A673 (cell line): Measurements from ENCODE around the gene ZNF296. TPM values are rescaled to one million over a fixed set of nuclear protein-coding genes. Genes with fewer than 3 reads are reported as not detected.
"Not testable (repeated sequence)": the region's sequence is repeated elsewhere in the genome, so short reads cannot be mapped to it uniquely, and the experiment has no call there.

Experiments
- BruUV-seq: library from RNA; stranded (reverse); fragments of 400-500 nt; replicated peaks from 2 replicates; lab custom pipeline; 2021; lab: Mats Ljungman, UMichigan
- CTCF ChIA-PET: fragments of 300-600 bp; sonication (Branson Sonifier 250); formaldehyde crosslinking; loops from one replicate; lab custom pipeline; 2022; ENCODE audit warnings: antibody characterized with exemption; lab: Charles Lee
- POLR2A ChIA-PET: fragments of 300-600 bp; sonication (Branson Sonifier 250); formaldehyde crosslinking; loops from one replicate; lab custom pipeline; 2022; ENCODE audit warnings: antibody characterized with exemption; ENCODE audit not compliant: low non-redundant PET; lab: Charles Lee
- DNase-seq: peaks from one replicate; pipeline ENCODE4 v3.0.0-alpha.2; 2015; ENCODE audit warnings: low spot score
- H3K27ac ChIP-seq: fragments of 200-600 bp; sonication (generic); 2 replicates; pipeline ENCODE4 v1.5.1; 2016; ENCODE audit warnings: mixed run types, low read depth, mild to moderate bottlenecking, mixed read lengths, antibody characterized with exemption, low read length; ENCODE audit not compliant: poor library complexity, severe bottlenecking
- H3K27me3 ChIP-seq: fragments of 200-600 bp; sonication (generic); replicated peaks from 2 replicates; pipeline ENCODE4 v1.6.1; 2017; ENCODE audit warnings: mixed run types, low read depth, mild to moderate bottlenecking, mixed read lengths, antibody characterized with exemption, low read length; ENCODE audit not compliant: insufficient read depth, poor library complexity
- H3K36me3 ChIP-seq: fragments of 200-600 bp; sonication (generic); 2 replicates; pipeline ENCODE4 v1.6.1; 2016; ENCODE audit warnings: mixed run types, mild to moderate bottlenecking, mixed read lengths, antibody characterized with exemption, low read length; ENCODE audit not compliant: insufficient read depth, poor library complexity, severe bottlenecking
- H3K4me1 ChIP-seq: fragments of 200-600 bp; sonication (generic); 2 replicates; pipeline ENCODE4 v1.6.1; 2017; ENCODE audit warnings: mixed run types, mild to moderate bottlenecking, mixed read lengths, antibody characterized with exemption, low read length; ENCODE audit not compliant: insufficient read depth, poor library complexity, severe bottlenecking
- H3K4me3 ChIP-seq: fragments of 200-600 bp; sonication (generic); 2 replicates; pipeline ENCODE4 v1.5.1; 2016; ENCODE audit warnings: low read depth, mixed run types, mild to moderate bottlenecking, mixed read lengths, low read length; ENCODE audit not compliant: poor library complexity, severe bottlenecking
- H3K9me3 ChIP-seq: fragments of 200-600 bp; sonication (generic); 2 replicates; pipeline ENCODE4 v1.6.1; 2016; ENCODE audit warnings: mixed run types, low read depth, mild to moderate bottlenecking, mixed read lengths, antibody characterized with exemption, low read length; ENCODE audit not compliant: poor library complexity, severe bottlenecking
- EZH2 ChIP-seq: fragments of 200-600 bp; sonication (generic); IDR thresholded peaks from 2 replicates; pipeline ENCODE4 v1.6.1; 2017; ENCODE audit warnings: borderline replicate concordance, low read depth, mild to moderate bottlenecking, mixed read lengths, antibody characterized with exemption, low read length; ENCODE audit not compliant: poor library complexity, severe bottlenecking
- intact Hi-C: fragments of 100-400 bp; cut with micrococcal nuclease; formaldehyde crosslinking; loops from one replicate; pipeline ENCODE4 v1.10.0; 2022; ENCODE audit not compliant: unreplicated experiment
- total RNA-seq: library from RNA; stranded (reverse); gene quantifications from 2 replicates; pipeline ENCODE4 v1.2.3, GENCODE V29; 2021
- TF ChIP-seq, protein P1 (sequence below): fragments of 300-800, 200-600 bp; sonication (generic); conservative IDR thresholded peaks from 2 replicates; pipeline ENCODE4 v1.5.1; 2017; ENCODE audit warnings: low read depth, mild to moderate bottlenecking, antibody characterized with exemption, low read length, moderate library complexity, mixed read lengths

ZNF296 gene
- total RNA-seq, 1 experiment from 2014 or later: 3.0 TPM

DNA sequence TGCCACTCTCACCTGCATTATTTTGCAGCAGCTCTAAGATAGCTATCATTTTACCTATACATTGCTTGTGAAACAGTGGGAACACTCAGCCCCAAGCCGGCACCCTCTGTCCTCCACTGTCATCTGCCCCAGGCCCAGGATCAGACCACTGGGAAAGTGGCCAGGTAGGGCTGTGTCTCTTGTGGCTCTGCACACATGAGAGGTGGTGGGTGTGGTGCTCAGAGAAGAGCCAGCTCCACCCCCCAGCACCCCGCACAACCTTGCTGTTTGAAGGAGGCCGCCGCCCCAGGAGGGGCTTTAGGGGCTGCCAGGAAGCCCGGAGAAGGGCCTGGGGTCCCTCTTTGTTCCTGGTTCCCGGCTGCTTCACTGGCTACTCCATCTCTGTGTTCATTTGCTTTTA, 43.3 kb upstream of the ZNF296 start:
- H3K9me3 ChIP-seq: no peaks in the 10 kb centered on the region
- intact Hi-C loops: no loop called here
- ChIA-PET POLR2A (no interaction called here), CTCF (interaction anchor here (0.7 kb wide), 1 partner anchor 350 kb away, joined by 5 read pairs; no protein-coding TSS in a partner anchor)
- BruUV-seq: no TSS peak
- no peak for TF ChIP-seq EZH2
- TF ChIP-seq, protein P1, sequence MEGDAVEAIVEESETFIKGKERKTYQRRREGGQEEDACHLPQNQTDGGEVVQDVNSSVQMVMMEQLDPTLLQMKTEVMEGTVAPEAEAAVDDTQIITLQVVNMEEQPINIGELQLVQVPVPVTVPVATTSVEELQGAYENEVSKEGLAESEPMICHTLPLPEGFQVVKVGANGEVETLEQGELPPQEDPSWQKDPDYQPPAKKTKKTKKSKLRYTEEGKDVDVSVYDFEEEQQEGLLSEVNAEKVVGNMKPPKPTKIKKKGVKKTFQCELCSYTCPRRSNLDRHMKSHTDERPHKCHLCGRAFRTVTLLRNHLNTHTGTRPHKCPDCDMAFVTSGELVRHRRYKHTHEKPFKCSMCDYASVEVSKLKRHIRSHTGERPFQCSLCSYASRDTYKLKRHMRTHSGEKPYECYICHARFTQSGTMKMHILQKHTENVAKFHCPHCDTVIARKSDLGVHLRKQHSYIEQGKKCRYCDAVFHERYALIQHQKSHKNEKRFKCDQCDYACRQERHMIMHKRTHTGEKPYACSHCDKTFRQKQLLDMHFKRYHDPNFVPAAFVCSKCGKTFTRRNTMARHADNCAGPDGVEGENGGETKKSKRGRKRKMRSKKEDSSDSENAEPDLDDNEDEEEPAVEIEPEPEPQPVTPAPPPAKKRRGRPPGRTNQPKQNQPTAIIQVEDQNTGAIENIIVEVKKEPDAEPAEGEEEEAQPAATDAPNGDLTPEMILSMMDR: no peak
- no peak for DNase-seq
- H3K27me3 ChIP-seq: no peaks in the 10 kb centered on the region
- H3K4me3 ChIP-seq: no peak overlapping the region
- H3K36me3 ChIP-seq: no peaks in the 10 kb centered on the region
- H3K27ac ChIP-seq: no peak overlapping the region
- peaks cover 19% of the 10 kb centered on the region for H3K4me1 ChIP-seq

DNA sequence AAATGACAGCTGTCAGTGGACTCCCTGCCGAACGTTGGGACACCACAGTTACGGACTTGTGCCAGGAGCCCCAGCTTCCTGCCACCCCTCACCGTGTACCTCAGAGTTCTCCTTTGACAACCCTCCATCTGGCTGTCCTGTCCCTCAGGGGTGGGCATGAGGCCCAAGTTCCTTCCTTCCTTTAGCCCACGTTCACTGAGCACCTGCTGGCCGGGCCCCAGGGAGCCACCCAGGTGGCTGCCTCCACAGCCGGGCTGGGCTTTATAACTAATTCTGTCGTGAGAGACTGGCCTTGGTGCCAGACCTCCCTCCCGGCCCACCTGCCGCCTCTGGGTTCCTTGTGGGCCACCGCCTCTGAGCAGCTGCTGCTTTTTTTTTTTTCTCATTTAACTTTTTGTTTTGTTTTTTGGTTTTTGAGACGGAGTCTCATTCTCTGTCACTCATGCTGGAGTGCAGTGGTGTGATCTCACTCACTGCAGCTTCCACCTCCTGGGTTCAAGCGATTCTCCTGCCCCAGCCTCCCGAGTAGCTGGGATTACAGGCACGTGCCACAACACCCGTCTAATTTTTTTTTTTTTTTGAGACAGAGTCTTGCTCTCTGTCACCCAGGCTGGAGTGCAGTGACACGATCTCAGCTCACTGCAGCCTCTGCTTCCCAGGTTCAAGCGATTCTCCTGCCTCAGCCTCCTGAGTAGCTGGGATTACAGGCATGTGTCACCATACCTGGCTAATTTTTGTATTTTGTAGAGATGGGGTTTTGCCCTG, 42.5 kb upstream of the ZNF296 start:
- BruUV-seq, H3K36me3 ChIP-seq, H3K4me3 ChIP-seq, POLR2A ChIA-PET, H3K9me3 ChIP-seq, H3K27ac ChIP-seq, intact Hi-C loops, DNase-seq, H3K27me3 ChIP-seq: not testable (repeated sequence)
- peaks cover 15% of the 10 kb centered on the region for H3K4me1 ChIP-seq
- CTCF ChIA-PET: interaction anchor here (0.6 to 0.7 kb wide), 2 partner anchors 208 to 351 kb away, joined by 3 to 5 read pairs; no protein-coding TSS in a partner anchor

DNA sequence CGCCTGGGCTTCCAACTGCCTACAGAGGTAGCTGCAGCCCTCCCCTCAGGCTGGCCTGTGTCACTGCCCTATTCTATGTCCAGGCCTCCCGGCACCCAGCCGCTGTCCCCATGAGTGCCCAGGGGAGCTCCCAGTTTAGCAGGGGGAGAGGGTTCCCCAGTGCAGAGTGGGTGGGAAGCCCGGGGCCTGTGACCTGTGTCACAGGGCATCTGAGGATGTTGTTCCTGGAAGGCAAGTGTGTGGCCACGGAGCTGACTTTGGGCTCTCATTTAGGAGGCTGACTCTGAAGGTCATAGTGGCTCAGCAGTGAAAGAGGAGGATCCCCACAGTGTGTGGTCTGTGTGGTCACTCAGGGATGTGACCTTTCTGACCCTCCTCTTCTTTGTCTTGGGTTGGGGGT, 41.8 kb upstream of the ZNF296 start:
- no peaks in the 10 kb centered on the region for H3K27me3 ChIP-seq
- no peaks in the 10 kb centered on the region for H3K9me3 ChIP-seq
- TF ChIP-seq EZH2: no peak
- TF ChIP-seq, protein P1: no peak
- peaks cover 9% of the 10 kb centered on the region for H3K4me1 ChIP-seq
- no TSS peak for BruUV-seq
- H3K36me3 ChIP-seq: no peaks in the 10 kb centered on the region
- H3K27ac ChIP-seq: no peak overlapping the region
- CTCF ChIA-PET: interaction anchor here (0.6 kb wide), 1 partner anchor 208 kb away, joined by 3 read pairs; no protein-coding TSS in a partner anchor
- no peak for DNase-seq
- H3K4me3 ChIP-seq: no peak overlapping the region
- POLR2A ChIA-PET: no interaction called here
- intact Hi-C loops: no loop called here
